Body of pancreas (tissue), 4 donors: ENCODE measurements around the gene KBTBD6.

Experiments used
- CTCF ChIP-seq, 7 experiments: fragments of 450-650 bp in 4 of 7; fragments of 200-600 bp in 3 of 7; sonication (generic) in 3 of 7; IDR thresholded peaks; one replicate each; pipeline ENCODE4 v1.5.1; 2016 to 2019; ENCODE audit warnings: antibody characterized with exemption in 7 of 7
- POLR2A ChIP-seq, 3 donors: fragments of 450-650 bp; IDR thresholded peaks; one replicate each; pipeline ENCODE4 v1.6.1; 2016; ENCODE audit warnings: antibody characterized with exemption in 3 of 3, mild to moderate bottlenecking in 2 of 3

GRCh38 chr13:41099986-41100385 lies 32.6 kb downstream of the KBTBD6 start:
- TF ChIP-seq CTCF (IDR thresholded peaks at IDR 0.05): no peak
- no peak for TF ChIP-seq POLR2A (IDR thresholded peaks at IDR 0.05)
